Panc1 (cell line): ENCODE data around the gene TMUB2. TPM values are rescaled to one million over a fixed set of nuclear protein-coding genes. Genes with fewer than 3 reads are reported as not detected.
A peak's percentile ranks its signal among the peaks of the same experiment; 100 is the strongest.

Experiments used
- ATAC-seq: fragments of 200-7000 bp; cut with Tn5 transposase; 2 replicates; pipeline ENCODE4 v1.9.1; 2020; ENCODE audit warnings: mild to moderate bottlenecking, moderate library complexity
- BruUV-seq: library from RNA; stranded (reverse); fragments of 400-500 nt; replicated peaks from 2 replicates; lab custom pipeline; 2021; lab: Mats Ljungman, UMichigan
- CTCF ChIA-PET: fragments of 300-600 bp; sonication (Branson Sonifier 250); formaldehyde crosslinking; loops from one replicate; lab custom pipeline; 2022; ENCODE audit warnings: antibody characterized with exemption; lab: Charles Lee
- POLR2A ChIA-PET: fragments of 300-600 bp; sonication (Branson Sonifier 250); formaldehyde crosslinking; loops from one replicate; lab custom pipeline; 2022; ENCODE audit warnings: antibody characterized with exemption; lab: Charles Lee
- DNase-seq: peaks from one replicate; pipeline ENCODE4 v3.0.0-alpha.2; 2010; ENCODE audit warnings: low read depth, low spot score
- H3K27ac ChIP-seq: 2 replicates; pipeline ENCODE4 v1.5.1; 2011; ENCODE audit warnings: mild to moderate bottlenecking, low read length, inconsistent platforms
- H3K27me3 ChIP-seq: fragments of 200-500 bp; sonication (Bioruptor generic); 2 replicates; pipeline ENCODE4 v1.6.0; 2014; ENCODE audit warnings: low read length, inconsistent platforms; ENCODE audit not compliant: control insufficient read depth, insufficient read depth
- H3K36me3 ChIP-seq: fragments of 200-500 bp; sonication (Bioruptor generic); 2 replicates; pipeline ENCODE4 v1.5.1; 2014; ENCODE audit warnings: inconsistent platforms, mild to moderate bottlenecking, low read length, moderate library complexity; ENCODE audit not compliant: control insufficient read depth, insufficient read depth
- H3K4me1 ChIP-seq: 2 replicates; pipeline ENCODE4 v1.5.1; 2011; ENCODE audit warnings: inconsistent platforms, mild to moderate bottlenecking, low read length, moderate library complexity; ENCODE audit not compliant: control insufficient read depth, insufficient read depth
- H3K4me3 ChIP-seq, 2 experiments: 2 replicates each; pipeline ENCODE4 v1.5.1; 2011 to 2012; ENCODE audit warnings: low read depth in 2 of 2, low read length in 2 of 2, mild to moderate bottlenecking in 2 of 2, inconsistent platforms in 1 of 2, moderate library complexity in 1 of 2
- H3K9me3 ChIP-seq: fragments of 200-500 bp; sonication (Bioruptor generic); 2 replicates; pipeline ENCODE4 v1.5.1; 2014; ENCODE audit warnings: low read depth, mild to moderate bottlenecking, inconsistent platforms, low read length, moderate library complexity; ENCODE audit not compliant: control insufficient read depth, insufficient read depth
- POLR2AphosphoS5 ChIP-seq: IDR thresholded peaks from 2 replicates; pipeline ENCODE4 v1.6.1; 2012; ENCODE audit warnings: mild to moderate bottlenecking, low read depth, low read length, moderate library complexity
- SIN3A ChIP-seq: IDR thresholded peaks from 2 replicates; pipeline ENCODE4 v1.6.1; 2012; ENCODE audit warnings: low read depth, mild to moderate bottlenecking, low read length, moderate library complexity, borderline replicate concordance; ENCODE audit not compliant: insufficient read depth
- TCF7L2 ChIP-seq: IDR thresholded peaks from 2 replicates; pipeline ENCODE4 v1.6.1; 2011; ENCODE audit warnings: mild to moderate bottlenecking, low read depth, low read length, inconsistent platforms
- in situ Hi-C: cut with HindIII; loops from 2 replicates; pipeline ENCODE4 v1.10.0; 2016; ENCODE audit warnings: low sequenced_read_pairs, low pct_unique_long_range_greater_than_20kb
- intact Hi-C: fragments of 100-400 bp; cut with micrococcal nuclease; formaldehyde crosslinking; loops from one replicate; pipeline ENCODE4 v1.10.0; 2022; ENCODE audit not compliant: unreplicated experiment
- total RNA-seq: library from RNA; stranded (reverse); gene quantifications from one replicate; pipeline ENCODE4 v1.2.1, GENCODE V29; 2021; ENCODE audit not compliant: unreplicated experiment
- TF ChIP-seq, protein P1 (sequence below), 2 experiments: IDR thresholded peaks; 2 replicates each; pipeline ENCODE4 v1.6.1; 2011 to 2012; ENCODE audit warnings: low read depth in 2 of 2, control low read depth in 1 of 2, low read length in 1 of 2, mild to moderate bottlenecking in 1 of 2, moderate library complexity in 1 of 2; ENCODE audit not compliant: insufficient read depth in 1 of 2
- TF ChIP-seq, protein P2 (sequence below): fragments of 450-650 bp; IDR thresholded peaks from 2 replicates; pipeline ENCODE4 v1.5.1; 2017; ENCODE audit warnings: mild to moderate bottlenecking

Gene TMUB2
- total RNA-seq, 1 experiment from 2014 or later: 30.7 TPM

DNA sequence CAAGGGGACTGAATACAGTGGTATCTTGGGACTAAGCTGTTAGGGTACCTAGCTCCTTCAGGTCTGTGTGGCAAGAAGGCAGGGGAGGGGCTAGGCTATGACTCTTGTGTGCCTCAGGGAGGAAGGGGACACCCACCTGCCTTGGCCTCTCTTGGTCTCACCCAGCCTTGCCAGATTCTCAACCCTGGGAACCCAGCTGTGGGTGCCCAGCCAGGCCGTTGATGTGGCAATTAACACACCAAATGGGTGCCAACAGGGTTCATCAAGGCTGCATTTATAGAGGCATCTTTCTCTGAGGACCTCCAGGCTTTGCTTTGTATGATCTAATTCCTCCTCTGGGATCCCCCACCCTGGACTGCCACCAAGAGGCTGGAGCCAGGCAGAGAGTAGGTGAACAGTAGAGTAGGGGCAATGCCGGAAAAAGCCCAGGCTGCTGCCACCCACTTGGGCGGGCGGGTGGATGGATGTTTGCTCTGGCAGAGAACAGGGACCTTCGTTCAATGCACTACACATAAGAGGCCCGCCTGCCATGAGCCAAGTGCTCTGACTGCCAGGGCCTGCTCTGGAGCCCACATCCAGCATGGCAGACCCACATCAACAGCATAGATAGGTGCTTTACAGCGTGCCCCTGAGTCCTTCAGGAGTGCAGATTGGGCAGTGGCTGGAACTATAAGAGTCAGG is 19.5 kb upstream of the TMUB2 start:
- ChIA-PET CTCF (interaction anchor here (0.7 kb wide), 1 partner anchor 153 kb away, joined by 3 read pairs; no protein-coding TSS in a partner anchor), POLR2A (no interaction called here)
- H3K36me3 ChIP-seq: no peaks in the 10 kb centered on the region
- peaks cover 8% of the 10 kb centered on the region for H3K4me1 ChIP-seq
- no peaks in the 10 kb centered on the region for H3K9me3 ChIP-seq
- in situ Hi-C loops: no loop called here
- ATAC-seq: no peak
- H3K4me3 ChIP-seq: no peak overlapping the region
- BruUV-seq: no TSS peak
- no peak overlapping the region for H3K27ac ChIP-seq
- TF ChIP-seq, protein P1, sequence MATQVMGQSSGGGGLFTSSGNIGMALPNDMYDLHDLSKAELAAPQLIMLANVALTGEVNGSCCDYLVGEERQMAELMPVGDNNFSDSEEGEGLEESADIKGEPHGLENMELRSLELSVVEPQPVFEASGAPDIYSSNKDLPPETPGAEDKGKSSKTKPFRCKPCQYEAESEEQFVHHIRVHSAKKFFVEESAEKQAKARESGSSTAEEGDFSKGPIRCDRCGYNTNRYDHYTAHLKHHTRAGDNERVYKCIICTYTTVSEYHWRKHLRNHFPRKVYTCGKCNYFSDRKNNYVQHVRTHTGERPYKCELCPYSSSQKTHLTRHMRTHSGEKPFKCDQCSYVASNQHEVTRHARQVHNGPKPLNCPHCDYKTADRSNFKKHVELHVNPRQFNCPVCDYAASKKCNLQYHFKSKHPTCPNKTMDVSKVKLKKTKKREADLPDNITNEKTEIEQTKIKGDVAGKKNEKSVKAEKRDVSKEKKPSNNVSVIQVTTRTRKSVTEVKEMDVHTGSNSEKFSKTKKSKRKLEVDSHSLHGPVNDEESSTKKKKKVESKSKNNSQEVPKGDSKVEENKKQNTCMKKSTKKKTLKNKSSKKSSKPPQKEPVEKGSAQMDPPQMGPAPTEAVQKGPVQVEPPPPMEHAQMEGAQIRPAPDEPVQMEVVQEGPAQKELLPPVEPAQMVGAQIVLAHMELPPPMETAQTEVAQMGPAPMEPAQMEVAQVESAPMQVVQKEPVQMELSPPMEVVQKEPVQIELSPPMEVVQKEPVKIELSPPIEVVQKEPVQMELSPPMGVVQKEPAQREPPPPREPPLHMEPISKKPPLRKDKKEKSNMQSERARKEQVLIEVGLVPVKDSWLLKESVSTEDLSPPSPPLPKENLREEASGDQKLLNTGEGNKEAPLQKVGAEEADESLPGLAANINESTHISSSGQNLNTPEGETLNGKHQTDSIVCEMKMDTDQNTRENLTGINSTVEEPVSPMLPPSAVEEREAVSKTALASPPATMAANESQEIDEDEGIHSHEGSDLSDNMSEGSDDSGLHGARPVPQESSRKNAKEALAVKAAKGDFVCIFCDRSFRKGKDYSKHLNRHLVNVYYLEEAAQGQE (IDR thresholded peaks at IDR 0.05; ENCODE audit: insufficient read depth in 1 of 2, low read depth in 2 of 2, low read length in 1 of 2): no peak
- TF ChIP-seq SIN3A: no peak
- no peak for TF ChIP-seq POLR2AphosphoS5
- TF ChIP-seq TCF7L2: no peak
- TF ChIP-seq, protein P2, sequence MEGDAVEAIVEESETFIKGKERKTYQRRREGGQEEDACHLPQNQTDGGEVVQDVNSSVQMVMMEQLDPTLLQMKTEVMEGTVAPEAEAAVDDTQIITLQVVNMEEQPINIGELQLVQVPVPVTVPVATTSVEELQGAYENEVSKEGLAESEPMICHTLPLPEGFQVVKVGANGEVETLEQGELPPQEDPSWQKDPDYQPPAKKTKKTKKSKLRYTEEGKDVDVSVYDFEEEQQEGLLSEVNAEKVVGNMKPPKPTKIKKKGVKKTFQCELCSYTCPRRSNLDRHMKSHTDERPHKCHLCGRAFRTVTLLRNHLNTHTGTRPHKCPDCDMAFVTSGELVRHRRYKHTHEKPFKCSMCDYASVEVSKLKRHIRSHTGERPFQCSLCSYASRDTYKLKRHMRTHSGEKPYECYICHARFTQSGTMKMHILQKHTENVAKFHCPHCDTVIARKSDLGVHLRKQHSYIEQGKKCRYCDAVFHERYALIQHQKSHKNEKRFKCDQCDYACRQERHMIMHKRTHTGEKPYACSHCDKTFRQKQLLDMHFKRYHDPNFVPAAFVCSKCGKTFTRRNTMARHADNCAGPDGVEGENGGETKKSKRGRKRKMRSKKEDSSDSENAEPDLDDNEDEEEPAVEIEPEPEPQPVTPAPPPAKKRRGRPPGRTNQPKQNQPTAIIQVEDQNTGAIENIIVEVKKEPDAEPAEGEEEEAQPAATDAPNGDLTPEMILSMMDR: no peak
- intact Hi-C loops: no loop called here
- DNase-seq: no peak
- H3K27me3 ChIP-seq: no peaks in the 10 kb centered on the region

DNA sequence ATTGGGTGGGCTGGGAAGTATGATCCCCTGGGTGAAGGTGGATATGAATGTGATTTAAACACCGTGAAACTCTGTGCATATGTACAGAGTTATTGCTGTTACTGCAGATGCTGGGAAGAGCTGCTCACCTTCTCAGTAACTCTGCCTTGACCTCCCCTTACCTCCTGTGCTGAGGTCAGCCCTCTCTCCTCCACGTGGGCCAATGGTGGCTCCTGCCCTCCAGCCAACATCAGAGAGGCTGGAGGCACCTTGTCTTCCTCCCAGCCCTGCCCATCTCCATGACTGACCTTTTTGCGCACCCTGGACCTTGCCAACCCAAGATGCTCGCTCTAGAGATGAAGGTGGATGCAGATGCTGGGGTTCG is 16.7 kb upstream of the TMUB2 start:
- CTCF ChIA-PET: no interaction called here
- Histone ChIP-seq H3K9me3 (no peaks in the 10 kb centered on the region), H3K27me3 (no peaks in the 10 kb centered on the region), H3K27ac (no peak overlapping the region), H3K36me3 (no peaks in the 10 kb centered on the region), H3K4me1 (peaks cover 8% of the 10 kb centered on the region), H3K4me3 (no peak overlapping the region)
- in situ Hi-C loops (no loop called here), intact Hi-C loops (no loop called here)
- POLR2A ChIA-PET: no interaction called here
- no TSS peak for BruUV-seq
- no peak for DNase-seq
- no peak for ATAC-seq
- TF ChIP-seq POLR2AphosphoS5 (peak; percentile 55; the same call in 1 of the 2 replicates), SIN3A (no peak)

DNA sequence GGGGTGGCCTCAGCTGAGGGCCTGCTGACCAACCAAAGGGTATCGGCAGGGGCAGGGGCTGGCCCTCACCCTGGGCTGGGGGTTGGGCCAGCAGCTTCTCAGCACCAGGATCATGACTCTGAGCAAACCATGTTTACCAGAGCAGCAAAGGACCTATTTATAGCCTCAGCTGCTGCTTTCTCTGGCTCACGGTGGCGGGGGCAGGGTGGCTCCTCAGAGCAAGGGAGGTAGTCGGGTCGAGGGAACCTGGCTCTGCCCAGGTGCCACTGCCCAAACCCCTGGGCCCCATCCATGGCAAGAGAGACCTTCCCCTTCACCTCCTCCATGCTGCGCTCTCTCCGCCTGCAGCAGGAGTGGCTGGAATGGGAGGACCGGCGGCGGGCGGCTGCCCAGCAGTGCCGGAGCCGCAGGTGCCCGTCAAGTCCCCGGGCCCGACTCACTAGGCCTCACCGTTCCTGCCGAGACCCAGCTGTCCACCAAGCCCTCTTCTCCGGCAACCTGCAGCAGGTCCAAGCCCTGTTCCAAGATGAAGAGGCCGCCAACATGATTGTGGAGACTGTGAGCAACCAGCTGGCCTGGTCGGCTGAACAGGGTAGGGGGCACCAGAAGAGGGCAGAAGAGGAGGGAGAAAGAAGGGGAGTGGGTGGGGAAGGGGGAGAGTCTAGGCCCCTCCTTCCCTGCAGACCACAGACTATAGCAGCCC is 16.1 kb upstream of the TMUB2 start, which contains the start of gene ASB16:
TSS of gene ASB16 (plus strand) at position 206 of the 703 bp plus-strand sequence. CDS start at position 292, 86 bp downstream.
- H3K4me1 ChIP-seq: peaks cover 8% of the 10 kb centered on the region
- H3K9me3 ChIP-seq: no peaks in the 10 kb centered on the region
- DNase-seq: no peak
- no peak within 1 kb of the TSS for H3K4me3 ChIP-seq
- H3K27me3 ChIP-seq: no peaks in the 10 kb centered on the region
- H3K27ac ChIP-seq: no peak within 1 kb of the TSS
- CTCF ChIA-PET: no interaction called here
- no TSS peak for BruUV-seq
- in situ Hi-C loops (no loop called here), intact Hi-C loops (no loop called here)
- TF ChIP-seq, protein P2: no peak; the same call in 1 of the 2 replicates
- TF ChIP-seq, protein P1 (IDR thresholded peaks at IDR 0.05; ENCODE audit: insufficient read depth in 1 of 2, low read depth in 2 of 2, low read length in 1 of 2): no peak
- TF ChIP-seq POLR2AphosphoS5: 0 out of 2 replicates have a peak, but pooled peaks have one; percentile 26
- POLR2A ChIA-PET: no interaction called here
- 0 out of 2 replicates have a peak, but pooled peaks have one; percentile 10 for ATAC-seq
- H3K36me3 ChIP-seq: no peaks in the 10 kb centered on the region
